ENCODE results near the gene NOTCH1. TPM values are rescaled to one million over a fixed set of nuclear protein-coding genes. Genes with fewer than 3 reads are reported as not detected.
"Not testable (repeated sequence)": the region's sequence is repeated elsewhere in the genome, so short reads cannot be mapped to it uniquely, and the experiment has no call there.

The NOTCH1 gene
- total and polyA plus RNA-seq, 11 donors, result 8.0 to 47.3 (median 20.3) TPM

DNA sequence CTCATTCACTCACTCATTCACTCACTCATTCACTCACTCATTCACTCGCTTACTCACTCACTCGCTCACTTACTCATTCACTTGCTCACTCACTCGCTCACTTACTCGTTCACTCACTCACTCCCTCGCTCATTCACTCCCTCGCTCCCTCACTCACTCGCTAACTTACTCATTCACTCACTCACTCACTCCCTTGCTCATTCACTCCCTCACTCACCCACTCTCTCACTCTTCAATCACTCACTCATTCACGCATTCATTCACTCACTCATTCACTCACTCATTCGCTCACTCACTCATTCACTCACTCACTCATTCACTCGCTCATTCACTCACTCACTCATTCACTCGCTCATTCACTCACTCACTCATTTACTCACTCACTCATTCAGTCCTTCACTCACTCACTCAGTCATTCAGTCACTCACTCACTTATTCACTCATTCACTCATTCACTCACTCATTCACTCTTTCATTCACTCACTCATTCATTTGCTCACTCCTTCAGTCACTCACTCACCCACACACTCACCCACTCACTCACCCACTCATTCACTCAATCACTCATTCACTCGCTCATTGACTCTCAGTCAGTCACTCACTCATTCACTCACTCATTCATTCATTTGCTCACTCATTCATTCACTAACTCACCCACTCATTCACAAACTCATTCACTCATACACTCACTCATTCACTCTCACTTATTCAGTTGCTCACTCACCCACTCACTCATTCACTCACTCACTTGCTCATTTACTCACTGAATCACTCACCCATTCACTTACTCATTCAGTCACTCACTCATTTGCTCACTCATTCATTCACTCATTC lies 36.0 kb upstream of the NOTCH1 start:
- Histone ChIP-seq H3K4me1 (peaks cover 4 to 45% (median 28%) of the 10 kb centered on the region in 12 donors), H3K27ac (no peak overlapping the region), H3K4me3 (no peak overlapping the region), H3K27me3 (no peaks in the 10 kb centered on the region), H3K36me3 (no peaks in the 10 kb centered on the region), H3K9me3 (no peaks in the 10 kb centered on the region)
- DNase-seq (no peak), ATAC-seq (no peak)
- no peak for TF ChIP-seq POLR2A (IDR thresholded peaks at IDR 0.05)
- TF ChIP-seq, protein P1, sequence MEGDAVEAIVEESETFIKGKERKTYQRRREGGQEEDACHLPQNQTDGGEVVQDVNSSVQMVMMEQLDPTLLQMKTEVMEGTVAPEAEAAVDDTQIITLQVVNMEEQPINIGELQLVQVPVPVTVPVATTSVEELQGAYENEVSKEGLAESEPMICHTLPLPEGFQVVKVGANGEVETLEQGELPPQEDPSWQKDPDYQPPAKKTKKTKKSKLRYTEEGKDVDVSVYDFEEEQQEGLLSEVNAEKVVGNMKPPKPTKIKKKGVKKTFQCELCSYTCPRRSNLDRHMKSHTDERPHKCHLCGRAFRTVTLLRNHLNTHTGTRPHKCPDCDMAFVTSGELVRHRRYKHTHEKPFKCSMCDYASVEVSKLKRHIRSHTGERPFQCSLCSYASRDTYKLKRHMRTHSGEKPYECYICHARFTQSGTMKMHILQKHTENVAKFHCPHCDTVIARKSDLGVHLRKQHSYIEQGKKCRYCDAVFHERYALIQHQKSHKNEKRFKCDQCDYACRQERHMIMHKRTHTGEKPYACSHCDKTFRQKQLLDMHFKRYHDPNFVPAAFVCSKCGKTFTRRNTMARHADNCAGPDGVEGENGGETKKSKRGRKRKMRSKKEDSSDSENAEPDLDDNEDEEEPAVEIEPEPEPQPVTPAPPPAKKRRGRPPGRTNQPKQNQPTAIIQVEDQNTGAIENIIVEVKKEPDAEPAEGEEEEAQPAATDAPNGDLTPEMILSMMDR (IDR thresholded peaks at IDR 0.05), result no peak
- 96 to 98% (median 97%) methylated on average over 12 of the region's 12 CpGs for WGBS, 4 donors
- intact Hi-C loops (cut with DNase I), result no loop called here

DNA sequence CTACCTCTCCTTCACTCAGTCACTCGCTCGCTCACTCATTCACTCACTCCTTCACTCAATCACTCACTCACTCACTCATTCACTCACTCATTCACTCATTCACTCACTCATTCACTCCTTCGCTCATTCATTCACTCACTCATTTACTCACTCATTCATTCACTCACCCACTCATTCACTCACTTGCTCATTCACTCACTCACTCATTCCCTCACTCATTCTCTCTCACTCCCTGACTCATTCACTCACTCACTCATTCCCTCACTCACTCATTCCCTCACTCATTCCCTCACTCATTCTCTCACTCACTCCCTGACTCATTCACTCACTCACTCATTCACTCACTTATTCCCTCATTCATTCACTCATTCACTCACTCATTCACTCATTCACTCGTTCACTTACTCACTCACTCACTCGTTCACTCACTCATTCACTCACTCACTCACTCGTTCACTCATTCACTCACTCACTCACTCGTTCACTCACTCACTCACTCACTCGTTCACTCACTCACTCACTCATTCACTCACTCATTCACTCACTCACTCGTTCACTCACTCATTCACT lies 33.9 kb upstream of the NOTCH1 start:
- ATAC-seq, H3K9me3 ChIP-seq, H3K27ac ChIP-seq, H3K4me3 ChIP-seq, H3K27me3 ChIP-seq, DNase-seq, H3K36me3 ChIP-seq: not testable (repeated sequence)
- intact Hi-C loops (cut with DNase I), result loop anchor here in 1 of 10 donors (5.0 kb wide), 1 partner anchor 43 kb away; no protein-coding TSS in a partner anchor
- H3K4me1 ChIP-seq, result peaks cover 4 to 34% (median 16%) of the 10 kb centered on the region in 12 donors
- WGBS, 4 donors, result 86 to 92% (median 89%) methylated on average over 8 to 9 of the region's 9 CpGs

DNA sequence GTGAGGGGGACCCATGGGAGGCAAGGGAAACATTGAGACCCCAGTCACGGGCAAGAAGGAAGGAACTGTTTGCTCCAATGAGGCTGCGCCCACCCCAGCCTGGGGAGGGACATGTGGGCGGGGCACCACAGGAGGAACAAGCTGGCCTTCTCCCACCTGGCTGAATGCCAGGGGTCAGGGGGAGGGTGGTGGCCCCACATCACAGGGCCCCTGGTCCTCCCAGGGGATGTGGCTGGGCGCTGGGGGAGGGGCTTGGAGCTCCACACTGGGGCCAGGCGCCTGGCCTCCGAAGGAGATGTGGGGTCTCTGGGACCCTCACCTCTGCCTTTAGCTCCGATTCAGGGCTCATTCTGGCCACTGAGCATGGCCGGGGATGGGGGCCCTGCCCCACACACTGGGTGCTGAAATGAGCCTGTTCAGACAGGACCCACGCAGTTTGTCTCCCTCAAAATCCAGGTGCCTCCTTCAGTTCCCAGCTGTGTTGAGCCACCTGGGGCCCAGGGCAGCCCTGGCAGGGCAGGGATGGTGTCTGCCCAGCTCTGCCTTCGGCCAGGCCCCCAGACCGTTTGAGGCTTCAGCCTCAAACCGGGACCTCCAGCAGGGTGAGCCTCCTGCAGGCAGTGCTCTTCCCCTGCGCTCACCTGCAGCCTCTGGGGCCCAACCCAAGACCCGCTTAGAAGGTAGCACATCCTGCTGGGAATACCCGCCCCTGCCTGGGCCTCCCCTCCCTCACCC lies 33.2 kb upstream of the NOTCH1 start:
- intact Hi-C loops (cut with DNase I), result loop anchor here in 1 of 10 donors (5.0 kb wide), 1 partner anchor 43 kb away; no protein-coding TSS in a partner anchor
- H3K9me3 ChIP-seq, result no peaks in the 10 kb centered on the region
- H3K36me3 ChIP-seq, result no peaks in the 10 kb centered on the region
- H3K4me1 ChIP-seq, result peaks cover 4 to 28% (median 14%) of the 10 kb centered on the region in 12 donors
- H3K27me3 ChIP-seq, result no peaks in the 10 kb centered on the region
- 59 to 79% (median 68%) methylated on average over 8 to 15 of the region's 15 CpGs for WGBS, 4 donors
- peak overlapping the region in 2 of 12 donors; percentile 14 to 34 for H3K27ac ChIP-seq
- peak in 2 of 5 donors; percentile 52 to 76 for DNase-seq
- no peak for TF ChIP-seq POLR2A (IDR thresholded peaks at IDR 0.05)
- TF ChIP-seq, protein P1 (IDR thresholded peaks at IDR 0.05), result no peak
- ATAC-seq, result peak in 2 of 4 donors; percentile 10 to 18
- H3K4me3 ChIP-seq, result no peak overlapping the region

DNA sequence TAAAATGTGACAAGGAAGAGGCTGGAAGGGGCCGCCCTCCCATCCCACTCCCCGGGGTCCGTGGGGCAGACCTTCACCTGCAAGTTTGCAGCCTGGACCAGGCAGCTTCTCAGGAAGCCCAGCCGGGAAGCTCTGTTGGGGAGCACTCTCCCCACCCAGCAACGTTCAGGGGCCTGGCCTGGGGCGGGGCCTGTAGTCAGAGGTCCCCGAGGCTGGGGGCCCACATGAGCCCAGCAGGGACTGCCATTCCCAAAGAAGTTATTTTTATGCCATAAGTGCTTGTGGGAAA lies 32.7 kb upstream of the NOTCH1 start:
- H3K27me3 ChIP-seq, result no peaks in the 10 kb centered on the region
- H3K4me3 ChIP-seq, result no peak overlapping the region
- WGBS, 4 donors, result 41 to 62% (median 48%) methylated on average over 5 to 7 of the region's 7 CpGs
- ATAC-seq, result peak in 1 of 4 donors; percentile 7
- peak in 2 of 5 donors; percentile 25 to 49 for DNase-seq
- peak overlapping the region in 1 of 12 donors; percentile 34 for H3K27ac ChIP-seq
- no peak for TF ChIP-seq POLR2A (IDR thresholded peaks at IDR 0.05)
- TF ChIP-seq, protein P1 (IDR thresholded peaks at IDR 0.05), result no peak
- peaks cover 4 to 24% (median 13%) of the 10 kb centered on the region in 12 donors for H3K4me1 ChIP-seq
- H3K36me3 ChIP-seq, result no peaks in the 10 kb centered on the region
- intact Hi-C loops (cut with DNase I), result loop anchor here in 1 of 10 donors (5.0 kb wide), 1 partner anchor 44 kb away; no protein-coding TSS in a partner anchor
- H3K9me3 ChIP-seq, result no peaks in the 10 kb centered on the region
